Femur (tissue), 1 donor: Measurements from ENCODE around the gene CDH15.

ENCODE experiments used
- DNase-seq: peaks from one replicate; pipeline ENCODE4 v3.0.0-alpha.2; 2017

CDH15 gene

GRCh38 chr16:89171216-89172170 is at the start of gene CDH15:
Gene CDH15 (plus strand): TSS chr16:89171748. CDS start chr16:89171832, 84 bp downstream.
- DNase-seq: peak; percentile 96

GRCh38 chr16:89122322-89122851 is 49.2 kb upstream of the CDH15 start:
- no peak for DNase-seq

DNA sequence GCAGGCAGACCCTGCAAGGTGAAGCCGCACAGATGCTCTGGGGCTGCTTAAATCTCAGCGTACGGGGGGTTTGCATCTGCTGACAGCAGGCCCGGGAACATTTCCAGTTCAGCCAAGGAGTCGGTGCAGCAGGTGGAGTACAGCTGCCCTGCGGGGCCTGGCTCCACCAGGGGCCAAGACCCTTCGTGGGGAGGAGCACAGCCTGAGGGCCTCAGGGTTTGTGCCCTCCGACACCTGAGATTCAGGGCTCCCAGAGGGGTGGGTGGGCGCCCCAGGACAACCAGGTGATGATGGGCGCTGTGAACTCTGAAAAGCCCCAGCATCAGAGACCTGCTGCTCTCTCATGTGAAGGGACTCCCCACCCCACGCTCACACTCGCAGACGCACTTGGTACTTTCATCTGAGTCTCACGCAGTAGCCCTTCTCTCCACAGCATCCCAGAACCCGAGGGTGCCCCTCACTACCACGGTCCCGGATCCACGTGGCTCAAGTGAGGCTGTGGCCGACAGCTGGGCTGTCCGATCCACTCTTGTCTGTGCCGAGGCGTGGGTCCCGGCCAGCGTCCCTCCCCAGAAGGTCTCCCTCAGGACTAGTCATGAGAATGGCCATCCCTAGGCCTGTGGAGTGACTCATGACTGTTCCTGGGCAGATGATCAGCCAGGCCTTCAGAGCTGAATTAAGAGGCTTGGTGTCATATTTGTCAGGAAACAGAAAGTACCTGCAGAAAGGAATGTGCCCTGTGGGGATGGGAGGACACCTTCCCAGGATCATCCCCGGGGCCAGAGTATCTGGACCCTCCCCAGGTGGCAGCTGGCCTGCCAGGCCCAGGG is 48.3 kb upstream of the CDH15 start:
- no peak for DNase-seq

GRCh38 chr16:89123831-89124100 is 47.8 kb upstream of the CDH15 start:
- no peak for DNase-seq

DNA sequence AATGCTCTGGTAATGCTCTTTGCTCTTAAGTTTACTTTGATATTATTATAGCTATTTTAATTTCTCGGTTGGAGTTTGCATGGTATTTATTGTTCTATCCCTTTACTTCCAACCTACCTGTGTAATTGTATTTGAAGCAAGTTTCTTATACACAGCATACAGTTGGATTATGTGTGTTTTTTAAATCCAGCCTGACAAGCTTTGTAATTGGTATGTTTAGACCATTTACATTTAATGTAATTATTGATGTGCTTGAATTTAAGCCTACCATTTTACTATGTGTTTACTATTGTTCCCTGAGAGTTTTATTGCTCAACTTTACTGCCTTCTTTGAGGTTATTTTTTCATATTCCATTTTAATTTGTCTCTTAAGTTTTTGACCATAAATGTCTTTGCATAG is 42.2 kb upstream of the CDH15 start:
- DNase-seq: no peak

GRCh38 chr16:89130448-89130847 is 41.1 kb upstream of the CDH15 start:
- DNase-seq: no peak

GRCh38 chr16:89131783-89132182 is 39.8 kb upstream of the CDH15 start:
- no peak for DNase-seq

DNA sequence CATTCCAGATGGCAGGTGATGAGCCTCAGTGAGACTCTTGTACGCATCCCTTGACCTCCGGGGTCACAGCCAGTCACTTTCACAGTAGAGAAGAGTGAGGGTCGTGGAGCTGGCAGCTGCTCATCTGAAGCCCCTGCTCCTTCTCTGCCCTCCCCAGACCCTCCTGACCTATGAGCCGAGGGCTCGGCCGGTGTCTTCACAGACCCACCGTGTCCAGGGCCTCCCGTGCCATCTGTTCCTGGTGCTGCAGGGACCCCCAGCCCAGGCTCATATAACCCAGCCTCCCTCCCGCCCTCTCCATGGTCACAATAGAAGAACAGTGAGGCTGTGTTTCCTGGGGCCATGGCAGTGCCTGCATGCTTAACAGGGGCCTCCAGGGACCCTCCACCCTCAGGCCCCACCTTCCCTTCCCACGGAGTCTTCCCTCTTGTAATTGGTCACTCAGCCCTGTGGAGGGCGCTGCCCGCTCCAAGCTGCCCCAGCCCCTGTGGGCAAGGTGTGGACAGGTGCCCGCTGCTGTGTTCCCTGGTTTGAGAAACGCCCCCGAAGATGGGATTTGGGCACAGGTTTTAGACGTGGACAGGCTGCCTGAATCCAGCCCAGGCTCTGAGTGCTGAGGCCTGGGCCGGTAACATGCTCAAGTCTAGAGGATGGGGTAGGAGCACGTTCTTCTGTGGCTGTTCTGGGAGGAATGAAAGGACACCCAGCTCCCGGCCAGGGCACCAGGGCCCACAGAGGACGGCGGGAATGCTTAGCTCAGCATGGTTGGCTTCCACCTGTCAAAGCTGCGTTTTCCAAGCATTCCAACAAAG is 39.1 kb upstream of the CDH15 start:
- no peak for DNase-seq

DNA sequence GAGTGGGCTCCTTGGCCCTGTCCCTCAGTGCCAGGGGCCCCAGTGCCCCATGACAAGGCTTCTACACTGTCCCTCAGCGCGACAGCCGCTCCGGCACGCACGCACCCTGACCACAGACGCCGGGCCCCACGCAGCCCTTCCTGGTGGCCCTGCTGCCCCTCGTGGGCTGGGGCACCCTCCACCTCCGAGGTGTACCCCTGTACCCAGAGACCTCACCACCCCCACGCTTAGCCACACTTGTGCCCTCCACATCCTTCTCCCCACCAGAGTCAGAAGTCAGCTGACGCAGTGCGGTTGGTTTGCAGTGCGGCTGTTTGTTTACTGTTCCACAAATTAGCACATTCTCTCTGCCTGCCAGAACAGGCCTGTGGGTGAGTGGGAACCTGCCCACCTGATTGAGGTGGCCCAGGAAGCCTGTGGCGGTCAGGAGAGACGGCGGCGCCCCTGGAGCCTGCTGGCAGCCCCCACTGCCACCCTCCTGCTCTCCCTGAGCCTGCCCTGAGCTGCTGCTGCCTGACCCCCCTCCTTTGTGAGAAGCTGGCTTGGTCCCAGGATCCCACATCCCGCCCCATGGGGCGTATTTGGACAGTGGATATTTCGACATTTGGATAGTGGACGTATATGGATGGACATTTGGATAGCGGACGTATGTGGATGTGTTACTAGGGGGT is 38.0 kb upstream of the CDH15 start:
- DNase-seq: no peak

DNA sequence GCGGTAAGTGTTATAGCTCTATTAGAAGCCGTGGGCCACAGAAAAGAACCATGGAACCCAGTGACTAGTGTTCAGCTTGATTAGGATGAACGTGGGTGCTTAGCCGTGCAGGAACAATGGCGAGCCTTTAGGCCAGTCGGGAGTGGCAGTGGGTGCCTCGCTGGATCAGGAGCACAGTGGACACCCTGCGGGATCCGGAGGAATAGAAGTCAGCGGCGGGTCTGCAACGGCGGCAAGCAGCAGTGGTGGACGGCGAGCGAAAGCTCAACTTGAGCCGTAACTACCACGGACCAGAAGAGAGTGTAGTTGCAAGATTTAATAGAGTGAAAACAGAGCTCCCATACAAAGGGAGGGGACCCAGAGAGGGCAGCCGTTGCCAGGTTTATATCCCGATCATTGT is 37.3 kb upstream of the CDH15 start:
- no peak for DNase-seq

DNA sequence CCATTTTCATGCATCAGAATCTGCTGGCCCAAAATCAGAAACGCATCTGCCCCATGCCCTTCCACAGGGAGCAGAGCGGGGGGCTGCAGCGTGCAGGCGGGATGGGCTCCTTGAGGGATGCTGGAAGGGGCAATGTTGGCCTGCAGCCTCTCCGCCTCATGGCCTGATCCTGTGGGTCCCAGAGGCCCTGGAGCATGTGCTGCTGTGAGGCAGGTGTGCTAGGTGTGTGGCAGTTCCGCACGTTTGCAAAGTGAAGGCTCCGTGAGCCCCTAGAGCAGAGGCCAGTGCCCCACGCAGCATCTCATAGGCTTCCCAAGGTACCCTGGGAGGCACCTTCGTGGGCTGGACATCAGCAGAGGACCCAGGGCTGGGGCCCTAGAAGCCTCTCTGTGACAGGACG is 36.4 kb upstream of the CDH15 start:
- no peak for DNase-seq

- no peak for DNase-seq
Measured at GRCh38 chr16:89135971-89136765, 35.4 kb upstream of the CDH15 start.

DNA sequence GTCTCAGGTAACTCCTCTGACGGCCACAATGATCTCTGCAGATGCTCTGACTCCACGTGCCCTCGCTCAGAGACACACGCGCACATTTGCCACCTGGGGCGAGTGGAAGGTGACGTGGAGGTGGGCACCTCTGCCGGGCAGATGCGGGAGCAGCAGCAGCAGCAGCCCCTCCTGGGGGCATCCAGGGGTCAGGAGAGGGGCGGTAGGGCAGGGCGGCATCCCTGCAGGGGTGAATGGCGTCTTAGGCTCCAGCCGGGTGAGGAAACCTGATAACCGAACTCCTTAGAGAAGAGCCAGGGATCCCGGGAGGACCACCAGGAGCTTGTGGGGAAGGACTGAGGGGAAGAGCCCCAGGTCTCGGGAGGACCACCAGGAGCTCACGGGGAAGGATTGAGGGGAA is 34.6 kb upstream of the CDH15 start:
- DNase-seq: no peak

- DNase-seq: no peak
Measured at GRCh38 chr16:89137666-89138512, 33.7 kb upstream of the CDH15 start.

DNA sequence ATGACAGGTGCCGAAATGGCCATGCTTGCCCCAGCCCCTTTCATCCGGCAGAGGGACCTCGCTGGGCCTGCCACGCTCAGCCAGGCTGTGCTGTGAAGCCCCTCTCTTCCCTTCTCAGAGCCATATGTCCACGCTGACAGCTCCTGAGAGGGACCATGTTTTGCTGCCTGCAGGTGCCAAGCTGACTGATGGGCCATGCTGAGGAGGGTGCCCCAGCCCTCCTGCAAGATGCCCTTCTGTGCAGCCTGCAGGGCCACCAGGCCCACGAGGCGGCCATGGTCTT is 33.1 kb upstream of the CDH15 start:
- no peak for DNase-seq

DNA sequence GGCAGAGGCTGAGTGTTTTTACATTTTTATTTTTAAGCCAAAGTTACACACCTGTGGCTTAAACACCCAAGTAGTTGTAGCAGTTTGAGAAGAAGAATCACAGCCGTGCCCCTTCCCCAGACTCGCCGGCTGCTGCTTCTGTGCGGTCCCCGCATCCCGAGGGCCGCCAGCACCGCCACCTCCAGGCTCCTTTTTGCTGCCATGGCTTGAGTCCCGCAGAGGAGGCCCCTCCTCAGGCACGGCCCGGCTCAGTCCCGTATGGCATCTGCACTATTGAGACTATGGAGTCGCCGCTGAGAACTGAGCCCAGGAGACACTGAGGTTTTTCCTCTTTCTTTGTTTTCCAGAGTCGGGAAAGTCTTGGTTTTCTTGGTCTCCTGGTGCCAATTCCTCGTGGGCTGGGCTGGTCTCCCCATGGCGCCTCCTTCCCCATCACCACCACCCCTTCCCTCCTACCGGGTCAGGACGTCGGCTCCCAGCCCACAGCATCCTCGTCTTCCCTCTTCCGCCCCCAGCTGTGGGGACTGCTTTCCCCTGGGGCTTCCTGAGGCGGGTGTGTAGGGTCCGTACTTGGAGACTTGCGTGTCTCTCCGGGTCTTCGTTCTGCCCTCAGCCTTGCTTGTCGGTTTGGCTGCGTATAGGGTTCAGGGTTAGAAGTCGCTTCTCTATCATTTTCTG is 32.6 kb upstream of the CDH15 start:
- DNase-seq: no peak

GRCh38 chr16:89139907-89140361 is 31.6 kb upstream of the CDH15 start:
- no peak for DNase-seq

- no peak for DNase-seq
Measured at GRCh38 chr16:89140401-89140800, 31.1 kb upstream of the CDH15 start.

- no peak for DNase-seq
Measured at GRCh38 chr16:89140981-89141883, 30.3 kb upstream of the CDH15 start.
